Uterine smooth muscle cell (primary cell): ENCODE results near the gene TBC1D14. TPM values are rescaled to one million over a fixed set of nuclear protein-coding genes. Genes with fewer than 3 reads are reported as not detected.

Experiments
- total RNA-seq: library from RNA; depleted of rRNA; stranded (reverse); fragments of >200 nt; gene quantifications from 2 replicates; pipeline ENCODE4 v1.2.3, GENCODE V29; 2014

The TBC1D14 gene
- 45.3 and 57.4 TPM in 2 replicates for total RNA-seq

DNA sequence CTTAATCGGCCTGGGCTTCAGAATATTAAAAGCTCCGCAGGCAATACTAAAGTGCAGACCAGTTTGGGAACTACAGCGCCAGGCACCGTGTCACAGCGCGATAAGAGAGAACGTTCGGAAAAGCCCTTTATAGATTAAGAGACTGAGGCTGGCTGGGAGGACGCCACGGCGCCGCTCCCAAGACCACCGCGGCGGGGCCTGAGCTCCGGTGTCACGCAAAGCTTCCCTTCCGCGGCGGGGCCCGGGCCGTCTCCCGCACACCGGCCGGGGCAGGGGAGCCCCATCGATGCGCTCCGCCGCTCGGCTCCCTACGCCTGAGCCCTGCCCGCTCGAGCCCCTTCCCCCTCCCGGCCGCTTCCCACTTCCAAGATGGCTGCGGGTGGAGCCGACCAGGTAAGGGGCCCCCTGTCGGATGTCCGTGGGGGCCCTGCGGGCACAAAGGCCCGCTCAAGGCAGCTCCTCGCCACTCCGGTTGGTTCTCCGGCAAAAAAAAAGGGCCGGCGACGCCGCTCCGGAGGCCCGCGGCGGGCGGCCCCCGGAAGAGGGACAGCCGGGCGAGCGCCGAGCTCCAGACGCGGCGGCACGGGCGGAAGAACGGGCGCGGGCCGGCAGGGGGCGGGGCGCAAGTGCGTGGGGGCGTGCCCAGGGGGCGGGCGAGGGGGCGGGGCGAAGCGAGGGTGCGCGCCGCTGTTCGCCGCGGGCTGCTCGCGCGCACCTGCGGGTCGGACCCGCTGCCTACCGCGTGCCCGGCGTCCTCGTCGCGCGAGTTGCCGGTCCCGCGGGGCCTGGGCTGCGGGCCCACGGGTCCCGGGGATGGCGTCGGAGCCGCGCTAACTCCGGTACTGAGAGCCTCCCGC, at the start of gene TBC1D14:
TBC1D14 (plus strand) TSS at position 714 of the 857 bp plus-strand sequence. CDS start 13,564 bp downstream, outside the sequence.

GRCh38 chr4:7043284-7044136, 133.9 kb downstream of the TBC1D14 start, which contains the start of gene TADA2B:
TADA2B (plus strand) TSS chr4:7043372; CDS start chr4:7043580, 208 bp downstream.

GRCh38 chr4:7067452-7068278, 158.0 kb downstream of the TBC1D14 start, which contains the start of gene GRPEL1:
GRPEL1 (minus strand) TSS chr4:7068064; CDS start chr4:7068032, 32 bp downstream.

Other genes starting within 250 kb of the TBC1D14 start
- not detected in 2 replicates for gene S100P, start 215.9 kb upstream of the TBC1D14 start, total RNA-seq
- 59.2 and 70.8 TPM in 2 replicates for gene MRFAP1L1, start 200.0 kb upstream of the TBC1D14 start, total RNA-seq
- gene BLOC1S4, start 193.7 kb upstream of the TBC1D14 start, total RNA-seq, result 19.3 and 21.0 TPM in 2 replicates
- gene KIAA0232, start 127.1 kb upstream of the TBC1D14 start, total RNA-seq, result 29.5 and 30.5 TPM in 2 replicates
- 11.0 and 13.7 TPM in 2 replicates for gene TADA2B, start 133.5 kb downstream of the TBC1D14 start, total RNA-seq
- 30.0 and 36.7 TPM in 2 replicates for gene GRPEL1, start 158.2 kb downstream of the TBC1D14 start, total RNA-seq